Measurements from ENCODE around the gene PDE3A. TPM values are rescaled to one million over a fixed set of nuclear protein-coding genes. Genes with fewer than 3 reads are reported as not detected.
A peak's percentile ranks its signal among the peaks of the same experiment; 100 is the strongest.
"Not testable (repeated sequence)": the region's sequence is repeated elsewhere in the genome, so short reads cannot be mapped to it uniquely, and the experiment has no call there.

The PDE3A gene
- total RNA-seq, 1 donor: 3.9 TPM

DNA sequence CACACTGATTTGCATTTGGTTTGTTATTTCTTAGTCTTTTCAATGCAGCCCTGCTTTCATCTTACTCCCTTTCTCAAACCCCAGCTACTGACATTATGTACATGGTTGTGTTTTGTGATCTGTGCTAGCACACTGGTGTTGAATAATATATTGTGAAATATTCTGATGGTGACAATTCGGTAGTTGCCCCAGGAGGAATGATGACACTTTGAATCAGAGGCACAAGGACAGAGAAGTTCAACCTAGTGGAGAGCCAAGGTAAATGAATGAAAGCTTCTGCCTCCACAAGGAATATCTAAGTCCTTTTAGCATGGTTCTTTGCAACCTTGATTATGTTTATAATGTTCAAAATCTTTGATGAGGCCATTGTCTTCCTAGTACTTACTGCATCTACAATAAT lies 159.9 kb downstream of the PDE3A start:
- DNase-seq (ENCODE audit: low read depth): no peak
- TF ChIP-seq, protein P1, sequence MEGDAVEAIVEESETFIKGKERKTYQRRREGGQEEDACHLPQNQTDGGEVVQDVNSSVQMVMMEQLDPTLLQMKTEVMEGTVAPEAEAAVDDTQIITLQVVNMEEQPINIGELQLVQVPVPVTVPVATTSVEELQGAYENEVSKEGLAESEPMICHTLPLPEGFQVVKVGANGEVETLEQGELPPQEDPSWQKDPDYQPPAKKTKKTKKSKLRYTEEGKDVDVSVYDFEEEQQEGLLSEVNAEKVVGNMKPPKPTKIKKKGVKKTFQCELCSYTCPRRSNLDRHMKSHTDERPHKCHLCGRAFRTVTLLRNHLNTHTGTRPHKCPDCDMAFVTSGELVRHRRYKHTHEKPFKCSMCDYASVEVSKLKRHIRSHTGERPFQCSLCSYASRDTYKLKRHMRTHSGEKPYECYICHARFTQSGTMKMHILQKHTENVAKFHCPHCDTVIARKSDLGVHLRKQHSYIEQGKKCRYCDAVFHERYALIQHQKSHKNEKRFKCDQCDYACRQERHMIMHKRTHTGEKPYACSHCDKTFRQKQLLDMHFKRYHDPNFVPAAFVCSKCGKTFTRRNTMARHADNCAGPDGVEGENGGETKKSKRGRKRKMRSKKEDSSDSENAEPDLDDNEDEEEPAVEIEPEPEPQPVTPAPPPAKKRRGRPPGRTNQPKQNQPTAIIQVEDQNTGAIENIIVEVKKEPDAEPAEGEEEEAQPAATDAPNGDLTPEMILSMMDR (IDR thresholded peaks at IDR 0.05; ENCODE audit: insufficient read depth, low read depth, low read length): no peak
- H3K4me3 ChIP-seq (ENCODE audit: low read depth, low read length): no peak overlapping the region

DNA sequence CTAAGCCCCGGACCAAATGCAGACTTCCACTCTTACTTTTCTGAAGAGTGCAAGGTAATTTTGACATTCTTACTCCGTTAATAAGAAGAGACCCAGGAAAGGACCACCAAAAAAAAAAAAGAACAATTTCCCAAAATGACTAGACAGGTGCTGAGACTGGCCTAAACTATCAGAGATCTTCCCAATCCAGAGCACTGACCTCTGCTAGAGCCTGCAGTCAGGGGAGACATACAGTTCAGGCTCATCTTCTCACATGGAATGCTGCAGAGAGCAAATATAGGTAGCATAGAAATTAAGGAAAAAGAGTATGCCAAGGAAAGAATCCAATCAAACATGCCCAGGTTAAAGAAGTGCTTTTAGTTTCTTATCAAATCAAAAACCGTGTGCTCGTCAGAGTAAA lies 177.9 kb downstream of the PDE3A start:
- no peak for DNase-seq (ENCODE audit: low read depth)
- H3K4me3 ChIP-seq (ENCODE audit: low read depth, low read length): no peak overlapping the region
- TF ChIP-seq, protein P1 (IDR thresholded peaks at IDR 0.05; ENCODE audit: insufficient read depth, low read depth, low read length): no peak

DNA sequence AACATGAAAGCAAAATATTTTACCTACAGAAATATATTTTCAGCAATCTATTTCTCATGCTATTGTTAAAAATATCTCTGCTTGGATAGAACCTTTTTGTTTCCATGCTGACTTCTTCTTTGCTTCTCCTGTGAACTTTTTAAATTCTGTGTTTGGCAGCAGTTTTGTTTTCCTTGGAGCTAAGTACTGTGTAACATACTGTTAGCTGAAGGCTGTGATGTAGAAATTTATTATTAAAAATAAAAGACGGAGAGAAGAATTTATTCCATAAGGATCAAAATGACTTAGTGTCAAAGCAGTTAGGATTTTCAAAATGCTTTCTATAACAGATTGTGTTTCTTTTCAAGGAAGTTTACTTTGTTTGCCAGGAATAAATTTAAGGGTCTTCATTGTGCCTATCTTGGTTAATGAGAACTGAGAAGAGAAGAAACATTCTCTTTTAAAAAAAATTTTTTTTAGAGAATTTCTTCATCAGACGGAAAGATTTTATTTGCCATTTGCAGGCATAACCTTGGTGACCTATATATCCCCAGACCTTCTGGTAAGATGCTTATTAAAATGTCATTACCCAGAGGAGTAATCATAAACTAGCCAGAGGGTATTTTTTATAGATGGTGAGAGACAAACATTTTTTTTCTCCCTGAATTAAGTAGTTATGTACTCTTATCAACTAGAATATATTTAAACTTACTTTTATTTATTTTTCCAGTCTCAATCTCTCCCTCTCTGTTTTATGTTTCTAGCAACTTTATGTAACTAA lies 179.7 kb downstream of the PDE3A start:
- DNase-seq (ENCODE audit: low read depth): no peak

DNA sequence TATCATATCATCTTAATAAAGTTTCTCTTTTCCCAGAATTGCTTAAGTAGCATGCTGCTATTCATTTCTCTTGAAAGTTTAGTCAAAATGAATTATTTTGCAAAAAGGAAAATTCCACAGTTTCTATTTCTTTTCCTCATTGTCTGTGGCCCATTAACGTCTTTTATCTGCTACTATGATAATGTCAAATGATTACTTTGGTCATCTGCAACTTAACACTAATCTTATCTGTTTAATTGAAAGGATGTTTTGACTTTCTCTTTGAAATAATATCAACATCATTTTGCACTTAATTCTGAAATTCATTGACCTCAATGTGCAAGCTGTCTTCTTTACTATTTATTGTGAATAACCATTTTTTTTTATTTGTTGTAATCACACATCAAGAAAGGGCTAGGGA lies 180.3 kb downstream of the PDE3A start:
- TF ChIP-seq, protein P1 (IDR thresholded peaks at IDR 0.05; ENCODE audit: insufficient read depth, low read depth, low read length): no peak
- no peak for DNase-seq (ENCODE audit: low read depth)
- H3K4me3 ChIP-seq (ENCODE audit: low read depth, low read length): no peak overlapping the region

More for the DNA sequence above, 179.7 kb downstream of the PDE3A start:
- TF ChIP-seq, protein P1 (IDR thresholded peaks at IDR 0.05; ENCODE audit: insufficient read depth, low read depth, low read length): no peak
- no peak overlapping the region for H3K4me3 ChIP-seq (ENCODE audit: low read depth, low read length)

DNA sequence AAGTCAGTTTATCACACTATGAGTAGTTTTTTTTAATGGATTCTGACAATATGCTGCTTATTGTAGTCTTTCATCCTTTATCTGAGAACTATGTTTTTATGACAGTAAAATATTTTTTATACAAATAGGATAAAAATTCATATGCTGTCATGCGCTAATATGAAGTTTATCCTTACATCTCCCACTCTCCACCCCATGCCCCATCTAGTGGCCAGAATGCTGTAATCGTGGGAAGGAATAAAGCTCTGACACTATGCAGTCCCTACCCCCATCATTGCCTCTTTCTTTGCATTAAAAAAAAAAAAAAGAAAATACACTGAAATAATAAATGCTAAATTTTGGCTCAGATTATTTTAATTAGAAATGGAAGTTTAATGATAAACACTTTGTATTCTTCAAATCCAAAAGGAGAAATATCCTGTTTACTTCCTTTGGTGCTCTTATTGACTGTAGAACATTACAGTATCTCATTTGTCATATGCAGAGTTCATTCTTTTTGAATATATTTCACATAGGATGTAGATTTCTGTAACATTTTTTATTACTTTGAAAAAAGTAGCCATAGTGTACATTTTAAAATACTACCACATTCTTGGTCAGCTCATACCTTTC lies 180.9 kb downstream of the PDE3A start:
- TF ChIP-seq, protein P1 (IDR thresholded peaks at IDR 0.05; ENCODE audit: insufficient read depth, low read depth, low read length): peak; percentile 74
- no peak overlapping the region for H3K4me3 ChIP-seq (ENCODE audit: low read depth, low read length)
- DNase-seq (ENCODE audit: low read depth): peak; percentile 44

DNA sequence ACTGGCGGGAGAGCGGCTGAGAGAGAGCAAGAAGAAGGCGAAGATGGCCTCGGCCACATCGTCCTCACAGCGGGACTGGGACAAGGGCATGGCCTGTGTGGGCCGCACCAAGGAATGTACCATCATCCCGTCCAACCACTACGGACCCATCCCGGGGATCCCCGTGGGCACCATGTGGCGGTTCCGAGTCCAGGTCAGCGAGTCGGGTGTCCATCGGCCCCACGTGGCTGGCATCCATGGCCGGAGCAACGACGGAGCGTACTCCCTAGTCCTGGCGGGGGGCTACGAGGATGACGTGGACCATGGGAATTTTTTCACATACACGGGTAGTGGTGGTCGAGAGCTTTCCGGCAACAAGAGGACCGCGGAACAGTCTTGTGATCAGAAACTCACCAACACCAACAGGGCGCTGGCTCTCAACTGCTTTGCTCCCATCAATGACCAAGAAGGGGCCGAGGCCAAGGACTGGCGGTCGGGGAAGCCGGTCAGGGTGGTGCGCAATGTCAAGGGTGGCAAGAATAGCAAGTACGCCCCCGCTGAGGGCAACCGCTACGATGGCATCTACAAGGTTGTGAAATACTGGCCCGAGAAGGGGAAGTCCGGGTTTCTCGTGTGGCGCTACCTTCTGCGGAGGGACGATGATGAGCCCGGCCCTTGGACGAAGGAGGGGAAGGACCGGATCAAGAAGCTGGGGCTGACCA lies 183.6 kb downstream of the PDE3A start:
- DNase-seq (ENCODE audit: low read depth); H3K4me3 ChIP-seq (ENCODE audit: low read depth, low read length): not testable (repeated sequence)

DNA sequence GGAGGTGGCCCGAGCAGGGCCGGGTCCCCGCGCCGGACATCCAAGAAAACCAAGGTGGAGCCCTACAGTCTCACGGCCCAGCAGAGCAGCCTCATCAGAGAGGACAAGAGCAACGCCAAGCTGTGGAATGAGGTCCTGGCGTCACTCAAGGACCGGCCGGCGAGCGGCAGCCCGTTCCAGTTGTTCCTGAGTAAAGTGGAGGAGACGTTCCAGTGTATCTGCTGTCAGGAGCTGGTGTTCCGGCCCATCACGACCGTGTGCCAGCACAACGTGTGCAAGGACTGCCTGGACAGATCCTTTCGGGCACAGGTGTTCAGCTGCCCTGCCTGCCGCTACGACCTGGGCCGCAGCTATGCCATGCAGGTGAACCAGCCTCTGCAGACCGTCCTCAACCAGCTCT lies 184.2 kb downstream of the PDE3A start:
- not testable (repeated sequence) for DNase-seq (ENCODE audit: low read depth); H3K4me3 ChIP-seq (ENCODE audit: low read depth, low read length)
